Measurements from ENCODE around the gene SIAE. TPM values are rescaled to one million over a fixed set of nuclear protein-coding genes. Genes with fewer than 3 reads are reported as not detected.

SIAE gene
- total RNA-seq, 1 experiment from 2014 or later, result 5.6 TPM

- Mint-ChIP-seq H3K4me3 (no peak overlapping the region), H3K9me3 (no peaks in the 10 kb centered on the region), H3K4me1 (no peaks in the 10 kb centered on the region), H3K27ac (no peak overlapping the region), H3K27me3 (ENCODE audit: low read depth) (no peaks in the 10 kb centered on the region; the same call in 1 of the 2 replicates), H3K36me3 (ENCODE audit: insufficient read depth in 1 of 3, low read depth in 3 of 3) (no peaks in the 10 kb centered on the region)
- no peak overlapping the region for H2BK20ac ChIP-seq (ENCODE audit: low read depth, low read length, poor library complexity, severe bottlenecking)
- no peak overlapping the region for H3K14ac ChIP-seq (ENCODE audit: insufficient read depth, low read length)
- H4K91ac ChIP-seq (ENCODE audit: insufficient read length, low read depth, low read length), result no peak overlapping the region
- H3K23me2 ChIP-seq (ENCODE audit: insufficient read length, low read depth, low read length, poor library complexity, severe bottlenecking), result no peaks in the 10 kb centered on the region
- no peak overlapping the region for H3T11ph ChIP-seq (ENCODE audit: low read length)
- no peaks in the 10 kb centered on the region for H3K79me2 ChIP-seq (ENCODE audit: insufficient read depth, low read length)
- DNase-seq, result no peak
- no peaks in the 10 kb centered on the region for H3K4me1 ChIP-seq (ENCODE audit: insufficient read depth, low read length)
- no peak overlapping the region for H2BK5ac ChIP-seq (ENCODE audit: insufficient read length, low read length)
- no peak overlapping the region for H2AFZ ChIP-seq (ENCODE audit: low read length)
- H3K79me1 ChIP-seq (ENCODE audit: insufficient read depth, low read depth, low read length, poor library complexity, severe bottlenecking), result no peaks in the 10 kb centered on the region
- no peak overlapping the region for H3K56ac ChIP-seq (ENCODE audit: insufficient read length, low read depth, low read length)
- no CpG with 5 or more reads among the region's 2 CpGs for WGBS (ENCODE audit: extremely low coverage, insufficient read length, low lambda C conversion rate)
- H2BK15ac ChIP-seq (ENCODE audit: low read depth, low read length), result no peak overlapping the region
- no peaks in the 10 kb centered on the region for H4K20me1 ChIP-seq (ENCODE audit: control insufficient read depth, insufficient read depth, insufficient read length)
- no peak overlapping the region for H4K5ac ChIP-seq (ENCODE audit: insufficient read length, low read depth, low read length)
- no peak overlapping the region for H2BK12ac ChIP-seq (ENCODE audit: insufficient read length, low read depth, low read length)
- no peaks in the 10 kb centered on the region for H3K27me3 ChIP-seq (ENCODE audit: insufficient read depth, low read length)
- no peak overlapping the region for H4K8ac ChIP-seq (replicated peaks; ENCODE audit: insufficient read length, low read depth, low read length)
- TF ChIP-seq, protein P1, sequence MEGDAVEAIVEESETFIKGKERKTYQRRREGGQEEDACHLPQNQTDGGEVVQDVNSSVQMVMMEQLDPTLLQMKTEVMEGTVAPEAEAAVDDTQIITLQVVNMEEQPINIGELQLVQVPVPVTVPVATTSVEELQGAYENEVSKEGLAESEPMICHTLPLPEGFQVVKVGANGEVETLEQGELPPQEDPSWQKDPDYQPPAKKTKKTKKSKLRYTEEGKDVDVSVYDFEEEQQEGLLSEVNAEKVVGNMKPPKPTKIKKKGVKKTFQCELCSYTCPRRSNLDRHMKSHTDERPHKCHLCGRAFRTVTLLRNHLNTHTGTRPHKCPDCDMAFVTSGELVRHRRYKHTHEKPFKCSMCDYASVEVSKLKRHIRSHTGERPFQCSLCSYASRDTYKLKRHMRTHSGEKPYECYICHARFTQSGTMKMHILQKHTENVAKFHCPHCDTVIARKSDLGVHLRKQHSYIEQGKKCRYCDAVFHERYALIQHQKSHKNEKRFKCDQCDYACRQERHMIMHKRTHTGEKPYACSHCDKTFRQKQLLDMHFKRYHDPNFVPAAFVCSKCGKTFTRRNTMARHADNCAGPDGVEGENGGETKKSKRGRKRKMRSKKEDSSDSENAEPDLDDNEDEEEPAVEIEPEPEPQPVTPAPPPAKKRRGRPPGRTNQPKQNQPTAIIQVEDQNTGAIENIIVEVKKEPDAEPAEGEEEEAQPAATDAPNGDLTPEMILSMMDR (conservative IDR thresholded peaks at IDR 0.05), result no peak
- H2AK5ac ChIP-seq (ENCODE audit: insufficient read length, low read length), result no peak overlapping the region
- H3K27ac ChIP-seq (ENCODE audit: insufficient read length, low read depth, low read length), result no peak overlapping the region
- H3K23ac ChIP-seq (ENCODE audit: insufficient read length, low read depth, low read length), result no peak overlapping the region
- no peaks in the 10 kb centered on the region for H3K9me3 ChIP-seq (ENCODE audit: control insufficient read depth, low read depth, low read length)
- no peak overlapping the region for H3K4me2 ChIP-seq (ENCODE audit: insufficient read depth, insufficient read length, low read length)
- no peak overlapping the region for H3K18ac ChIP-seq (ENCODE audit: insufficient read length, low read depth, low read length)
- H2BK120ac ChIP-seq (ENCODE audit: low read depth, low read length, poor library complexity, severe bottlenecking), result no peak overlapping the region
- H3K4ac ChIP-seq (ENCODE audit: low read depth, low read length), result no peak overlapping the region
- H3K9ac ChIP-seq (ENCODE audit: extremely low read depth, insufficient read length, low read length), result no peak overlapping the region
Measured at GRCh38 chr11:124591430-124591829, 82.1 kb downstream of the SIAE start.
